A549 (cell line): ENCODE data around the gene PYGB. TPM values are rescaled to one million over a fixed set of nuclear protein-coding genes. Genes with fewer than 3 reads are reported as not detected.

Source experiments
- ATAC-seq, 2 experiments: fragments of 200-7000 bp in 1 of 2; fragments of >200 bp in 1 of 2; cut with Nextera tagmentation in 1 of 2; cut with Tn5 transposase in 1 of 2; 3 replicates each; pipeline versions ENCODE4 v1.8.0 to v1.9.1; 2018 to 2020; ENCODE audit warnings: mild to moderate bottlenecking in 1 of 2, moderate library complexity in 1 of 2
- CTCF ChIA-PET: fragments of 300-600 bp; sonication (Branson Sonifier 250); formaldehyde crosslinking; extraction: SDS; loops from one replicate; lab custom pipeline; 2021; ENCODE audit warnings: antibody characterized with exemption, inconsistent platforms; lab: Yijun Ruan, JAX
- POLR2A ChIA-PET: fragments of 350-600 bp; formaldehyde crosslinking; extraction: SDS; loops from one replicate; lab custom pipeline; 2021; ENCODE audit warnings: antibody characterized with exemption, inconsistent platforms; lab: Yijun Ruan, JAX
- DNase-seq, 2 experiments: peaks; one replicate each; pipeline versions ENCODE4 v3.0.0 to v3.0.0-alpha.2; 2011 to 2016; ENCODE audit warnings: low read depth in 1 of 2, low spot score in 1 of 2
- FAIRE-seq: peaks from 2 replicates; lab custom pipeline; 2011; peaks lifted over from hg19 to GRCh38; lab: Jason Lieb, UNC
- H3K27ac ChIP-seq, 2 experiments: fragments of >200 bp; sonication (Bioruptor Twin); formaldehyde crosslinking; 3 replicates each; pipeline ENCODE4 v1.5.1; 2016 to 2017
- H3K4me1 ChIP-seq: fragments of >200 bp; sonication (Bioruptor Twin); formaldehyde crosslinking; 3 replicates; pipeline ENCODE4 v1.6.1; 2016
- H3K4me2 ChIP-seq: fragments of >200 bp; sonication (Bioruptor Twin); formaldehyde crosslinking; 3 replicates; pipeline ENCODE4 v1.6.1; 2016
- H3K4me3 ChIP-seq: fragments of >200 bp; sonication (Bioruptor Twin); formaldehyde crosslinking; 3 replicates; pipeline ENCODE4 v1.5.1; 2016
- H3K9me3 ChIP-seq: fragments of >200 bp; sonication (Bioruptor Twin); formaldehyde crosslinking; 3 replicates; pipeline ENCODE4 v1.6.1; 2016
- ATOH8 ChIP-seq: fragments of 250-450 bp; sonication (Bioruptor Pico); IDR thresholded peaks from 2 replicates; pipeline ENCODE4 v1.5.0; 2020; ENCODE audit warnings: low read depth, mild to moderate bottlenecking, moderate library complexity
- CBX8 ChIP-seq: fragments of 200-600 bp; sonication (generic); IDR thresholded peaks from 2 replicates; pipeline ENCODE4 v1.6.1; 2016
- CEBPB ChIP-seq, 2 experiments: fragments of >200 bp in 1 of 2; sonication (Bioruptor Twin) in 1 of 2; formaldehyde crosslinking in 1 of 2; IDR thresholded peaks; 2 replicates each; pipeline ENCODE4 v1.6.1; 2012 to 2016
- CHD2 ChIP-seq: fragments of 150-350 bp; IDR thresholded peaks from 2 replicates; pipeline ENCODE4 v1.6.1; 2014; ENCODE audit warnings: low read length; ENCODE audit not compliant: partially characterized antibody
- ELK1 ChIP-seq: fragments of 150-350 bp; IDR thresholded peaks from 2 replicates; pipeline ENCODE4 v1.6.1; 2014; ENCODE audit warnings: low read depth, mild to moderate bottlenecking, low read length
- EP300 ChIP-seq, 2 experiments: fragments of >200 bp; sonication (Bioruptor Twin); formaldehyde crosslinking; IDR thresholded peaks; 2 replicates in 1 of 2; 3 replicates in 1 of 2; pipeline ENCODE4 v1.6.1; 2016 to 2017
- GATA3 ChIP-seq: IDR thresholded peaks from 2 replicates; pipeline ENCODE4 v1.6.1; 2012; ENCODE audit warnings: borderline replicate concordance
- HDAC2 ChIP-seq: fragments of 200-600 bp; sonication (generic); IDR thresholded peaks from 2 replicates; pipeline ENCODE4 v1.6.1; 2016
- HMGXB4 ChIP-seq: fragments of 250-450 bp; sonication (Bioruptor Pico); IDR thresholded peaks from 2 replicates; pipeline ENCODE4 v1.5.0; 2021; ENCODE audit warnings: mild to moderate bottlenecking, moderate library complexity, borderline replicate concordance
- MAFK ChIP-seq: fragments of 450-650 bp; IDR thresholded peaks from 2 replicates; pipeline ENCODE4 v1.6.1; 2014; ENCODE audit not compliant: partially characterized antibody
- MAZ ChIP-seq: fragments of 150-350 bp; IDR thresholded peaks from 2 replicates; pipeline ENCODE4 v1.6.1; 2014; ENCODE audit warnings: antibody characterized with exemption, low read depth, low read length, borderline replicate concordance
- MYC ChIP-seq: IDR thresholded peaks from 2 replicates; pipeline ENCODE4 v1.6.1; 2012; ENCODE audit warnings: mild to moderate bottlenecking, inconsistent platforms, low read length, improper control_type of control experiment, borderline replicate concordance
- PBX3 ChIP-seq: IDR thresholded peaks from 2 replicates; pipeline ENCODE4 v1.6.1; 2012
- POLR2AphosphoS2 ChIP-seq: conservative IDR thresholded peaks from 2 replicates; pipeline ENCODE4 v1.6.1; 2012; ENCODE audit warnings: low read length, improper control_type of control experiment, inconsistent platforms
- RCOR1 ChIP-seq: fragments of 150-350 bp; IDR thresholded peaks from 2 replicates; pipeline ENCODE4 v1.6.1; 2014; ENCODE audit warnings: antibody characterized with exemption, low read length, low read depth
- SMC3 ChIP-seq: fragments of >200 bp; sonication (Bioruptor Twin); formaldehyde crosslinking; IDR thresholded peaks from 3 replicates; pipeline ENCODE4 v1.6.1; 2018; ENCODE audit warnings: inconsistent platforms
- ZFP36 ChIP-seq: fragments of 450-650 bp; IDR thresholded peaks from 2 replicates; pipeline ENCODE4 v1.6.1; 2014; ENCODE audit warnings: borderline replicate concordance; ENCODE audit not compliant: partially characterized antibody
- WGBS: methylation state at CpG from one replicate; pipeline ENCODE4 v1.1.6; 2017; ENCODE audit errors: missing lambda C conversion rate; 5-methylcytosine and 5-hydroxymethylcytosine counted together
- polyA plus RNA-seq, 4 experiments: library from polyadenylated mRNA; depleted of rRNA in 3 of 4; stranded (reverse); fragments of >200 nt; fragmentation: RNase III in 1 of 4; extraction: RNeasy Plus Mini Kit Qiagen cat#74134 plus additional on column Dnase treatment in 1 of 4; gene quantifications; 2 replicates in 3 of 4; 3 replicates in 1 of 4; pipeline ENCODE4 v1.2.3, GENCODE V29; 2011 to 2017

PYGB gene
- polyA plus RNA-seq, 2 of the 4 experiments (the other 2 are of a cell fraction) = 93.2 to 100 TPM

- Histone ChIP-seq H3K9me3 (no peaks in the 10 kb centered on the region), H3K4me3 (no peak overlapping the region), H3K4me1 (no peaks in the 10 kb centered on the region; the same call in 2 of the 3 replicates), H3K4me2 (no peak overlapping the region), H3K27ac (no peak overlapping the region; a peak in 1 of 6 replicates)
- CTCF ChIA-PET = interaction anchor here (0.6 to 8.6 kb wide), 5 partner anchors 14 to 215 kb away, joined by 3 to 42 read pairs (median 3); no protein-coding TSS in a partner anchor
- no peak for DNase-seq
- POLR2A ChIA-PET = no interaction called here
- no peak for FAIRE-seq
- WGBS = 97% methylated on average over 22 of the region's 33 CpGs
- TF ChIP-seq CHD2 = no peak
- no peak for TF ChIP-seq HMGXB4 (CRISPR knock-in tag)
- no peak for TF ChIP-seq HDAC2
- 0 out of 6 replicates have a peak, but pooled peaks of 1 of the 2 experiments have one; percentile 3 for ATAC-seq
Measured at GRCh38 chr20:25280574-25281535, 33.0 kb downstream of the PYGB start.

- CTCF ChIA-PET = interaction anchor here (1.0 to 8.6 kb wide), 3 partner anchors 13 to 29 kb away, joined by 3 to 42 read pairs (median 3); no protein-coding TSS in a partner anchor
- TF ChIP-seq RCOR1 (no peak), MAFK (no peak), GATA3 (no peak), EP300 (IDR thresholded peaks at IDR 0.05) (no peak), ATOH8 (CRISPR knock-in tag) (no peak), ZFP36 (no peak), CBX8 (no peak), HDAC2 (no peak), PBX3 (no peak), ELK1 (no peak), POLR2AphosphoS2 (no peak), MAZ (no peak), SMC3 (no peak), HMGXB4 (CRISPR knock-in tag) (no peak), CEBPB (IDR thresholded peaks at IDR 0.05) (no peak), MYC (no peak)
- no peak overlapping the region for H3K27ac ChIP-seq
- no peak for FAIRE-seq
- no peak overlapping the region for H3K4me2 ChIP-seq
- H3K4me3 ChIP-seq = no peak overlapping the region
- ATAC-seq = no peak
- POLR2A ChIA-PET = no interaction called here
- H3K4me1 ChIP-seq = no peaks in the 10 kb centered on the region; the same call in 2 of the 3 replicates
- no peaks in the 10 kb centered on the region for H3K9me3 ChIP-seq
- 92% methylated on average over 21 of the region's 21 CpGs for WGBS
- no peak for DNase-seq
Measured at GRCh38 chr20:25281541-25281991, 33.7 kb downstream of the PYGB start.
